Stimulated activated CD8-positive, alpha-beta memory T cell treated with anti-CD3 and anti-CD28 coated beads, Interleukin-15, amount 100 ng/mL, for 24 hours (primary cell): ENCODE measurements around the gene UBE3A.
"Not testable (repeated sequence)": the region's sequence is repeated elsewhere in the genome, so short reads cannot be mapped to it uniquely, and the experiment has no call there.

Experiments used
- DNase-seq: peaks from one replicate; pipeline ENCODE4 v3.0.0-alpha.2; 2020; ENCODE audit warnings: low read depth

UBE3A gene

DNA sequence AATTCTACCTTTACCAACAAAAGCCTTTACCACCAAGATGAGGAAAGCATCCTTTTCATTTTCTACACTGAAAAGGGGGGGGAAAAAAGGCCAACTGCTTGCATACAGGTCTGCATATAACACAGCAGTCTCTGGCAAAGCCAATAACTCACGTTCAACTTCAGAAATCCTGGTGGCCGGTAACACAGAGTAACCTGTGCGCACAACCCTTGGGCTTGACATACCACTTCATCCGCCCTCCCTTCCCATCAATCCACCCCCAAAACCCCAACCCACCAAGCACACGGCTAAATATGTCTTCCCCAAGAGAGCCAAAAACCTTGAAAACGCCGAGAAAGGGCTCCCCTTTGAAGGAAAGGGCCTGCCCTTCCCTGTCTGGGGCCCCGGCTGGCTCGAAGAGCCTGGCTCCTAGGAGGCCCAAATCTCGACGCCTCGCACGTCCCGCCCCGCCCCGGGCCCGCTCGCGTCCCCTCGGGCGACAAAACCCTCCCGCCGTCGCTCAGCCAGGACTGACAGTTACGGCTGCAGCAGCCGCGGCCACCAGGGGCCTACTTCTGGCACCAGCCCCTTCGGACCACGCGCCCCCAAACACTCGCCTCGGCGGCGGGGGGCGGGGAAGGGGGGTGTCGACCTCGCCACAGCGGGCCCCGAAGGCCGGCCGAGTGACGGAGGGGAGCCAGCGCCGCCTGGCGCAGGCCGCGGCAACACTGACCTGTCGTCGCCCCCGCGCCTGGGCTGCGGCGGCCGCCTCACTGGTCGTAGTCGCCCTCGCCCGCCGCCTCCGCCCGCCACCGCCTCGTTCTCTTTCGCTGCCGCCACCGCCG lies 835 bp downstream of the UBE3A start:
- DNase-seq, result peak; percentile 21

DNA sequence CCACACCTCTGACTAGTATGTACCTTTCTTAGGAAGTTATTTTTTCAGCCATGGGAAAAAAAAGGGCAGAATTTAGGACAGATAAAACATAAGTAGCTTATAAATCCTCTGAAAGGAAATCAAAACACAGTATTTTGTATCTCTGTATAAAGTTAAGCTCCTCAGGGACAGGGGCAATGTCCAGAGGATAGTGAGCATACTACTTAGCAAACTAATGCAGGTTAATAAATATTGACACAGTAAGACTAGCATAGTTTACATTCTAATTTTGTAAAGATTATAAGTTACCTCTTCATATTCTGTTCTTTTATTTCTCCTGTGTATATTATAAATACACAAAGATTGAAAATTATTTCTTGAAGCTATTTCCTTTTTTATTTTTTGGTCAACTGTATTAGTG lies 2.1 kb downstream of the UBE3A start:
- DNase-seq, result no peak

DNA sequence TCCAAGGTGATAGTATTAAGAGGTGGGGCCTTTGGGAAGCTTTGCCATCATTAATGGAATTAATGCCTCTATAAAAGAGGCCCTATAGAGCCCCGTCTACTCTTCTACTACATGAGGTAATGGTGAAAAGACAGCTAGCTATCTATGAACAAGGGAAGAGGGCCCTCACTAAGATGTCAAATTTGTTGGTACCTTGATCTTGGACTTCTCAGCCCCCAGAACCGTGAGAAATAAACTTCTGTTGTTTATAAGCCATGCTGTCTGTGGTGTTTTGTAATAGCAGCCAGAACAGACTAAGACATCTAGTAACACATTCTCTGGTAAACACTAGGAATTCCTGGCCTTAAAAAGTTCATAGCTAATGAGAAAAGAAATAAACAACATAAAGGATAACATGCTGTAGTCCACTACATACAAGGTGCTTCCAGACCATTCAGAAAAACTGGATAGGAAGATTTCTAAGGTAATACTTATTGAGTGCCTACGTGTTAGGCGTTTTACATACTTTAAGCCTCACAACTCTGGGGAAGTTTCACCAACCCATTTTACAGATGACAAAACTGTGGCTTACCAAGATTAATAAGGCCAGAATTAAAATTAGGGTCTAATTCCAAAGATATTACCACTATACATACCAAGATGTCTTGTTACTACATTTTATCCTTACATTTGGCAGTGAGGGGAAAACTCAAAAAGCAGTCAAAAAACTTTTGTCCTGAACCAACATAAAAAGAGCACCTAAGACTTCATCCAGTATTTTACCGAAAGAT lies 3.2 kb downstream of the UBE3A start:
- no peak for DNase-seq

DNA sequence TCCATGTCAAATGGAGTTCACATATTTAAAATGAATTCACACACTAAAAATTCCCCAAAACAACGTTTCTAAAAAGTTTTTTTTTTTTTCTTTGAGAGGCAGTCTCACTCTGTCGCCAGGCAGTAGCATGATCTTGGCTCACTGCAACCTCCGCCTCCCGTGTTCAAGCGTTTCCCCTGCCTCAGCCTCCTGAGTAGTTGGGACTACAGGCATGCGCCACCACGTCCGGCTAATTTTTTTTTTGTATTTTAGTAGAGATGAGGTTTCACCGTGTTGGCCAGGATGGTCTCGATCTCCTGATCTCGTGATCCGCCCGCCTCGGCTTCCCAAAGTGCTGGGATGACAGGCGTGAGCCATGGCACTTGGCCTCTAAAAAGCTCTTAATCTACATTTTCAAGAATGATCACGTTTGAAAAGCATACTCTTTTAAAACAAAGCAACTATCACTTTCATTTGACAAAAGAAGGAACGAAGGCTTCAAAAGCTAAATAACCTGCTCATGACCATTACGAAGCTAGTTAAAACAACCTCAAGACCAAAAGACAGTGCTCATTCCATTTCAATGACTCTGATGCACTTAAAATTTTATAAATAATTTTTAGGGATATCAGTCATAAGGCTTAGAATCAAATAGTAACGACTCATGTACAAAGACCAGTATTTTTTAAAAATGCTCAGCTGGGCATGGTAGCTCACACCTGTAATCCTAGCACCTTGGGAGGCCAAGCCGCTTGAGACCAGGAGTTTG lies 5.5 kb downstream of the UBE3A start:
- DNase-seq, result no peak

DNA sequence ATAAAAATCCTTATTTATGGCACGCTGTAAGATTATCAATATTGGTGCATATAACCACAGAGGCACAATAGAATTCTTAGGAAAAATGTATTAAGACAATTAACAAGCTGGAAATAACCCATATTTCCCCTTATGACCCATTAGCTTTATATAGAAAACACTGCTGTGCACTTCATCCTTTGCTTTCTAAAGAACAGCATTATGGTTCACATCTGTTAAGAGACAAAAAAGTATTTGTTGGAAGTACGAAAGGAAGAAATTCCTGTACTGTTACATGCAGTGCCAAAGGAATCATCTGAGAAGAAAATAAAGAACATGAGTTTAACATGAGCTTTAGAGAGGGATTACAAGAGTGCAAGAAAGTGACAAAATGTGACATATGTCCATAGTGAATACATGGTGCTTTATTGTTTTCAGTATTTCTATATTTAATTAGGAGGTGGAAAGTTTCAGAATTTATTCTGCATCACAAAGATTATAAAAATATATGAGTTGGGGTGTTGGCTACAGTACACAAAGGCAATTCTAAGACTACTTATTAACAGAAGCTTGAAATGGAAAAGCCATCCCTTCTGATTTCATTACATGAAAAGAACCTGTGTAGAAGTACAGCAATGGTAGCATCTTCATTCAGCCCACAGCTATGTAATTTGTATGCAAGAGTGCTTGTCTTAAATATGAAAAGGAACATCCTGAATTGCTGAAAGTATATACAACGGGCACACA lies 6.8 kb downstream of the UBE3A start:
- DNase-seq, result no peak

DNA sequence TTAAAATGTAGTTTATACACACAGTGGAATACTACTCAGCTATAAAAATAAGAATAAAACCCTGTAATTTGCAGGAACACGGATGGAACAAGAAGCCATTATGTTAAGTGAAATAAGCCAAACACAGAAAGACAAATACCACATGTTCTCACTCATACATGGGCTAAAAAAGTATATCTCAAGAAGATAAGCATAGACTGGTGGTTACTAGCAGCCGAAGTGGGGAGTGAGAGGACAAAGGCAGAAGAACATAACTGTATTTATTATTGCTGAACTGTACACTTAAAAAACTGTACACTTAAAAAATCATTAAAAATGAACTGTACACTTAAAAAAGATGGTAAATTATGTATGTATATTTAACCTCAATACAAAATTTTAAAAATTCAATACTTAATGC lies 11.0 kb downstream of the UBE3A start:
- DNase-seq, result no peak

DNA sequence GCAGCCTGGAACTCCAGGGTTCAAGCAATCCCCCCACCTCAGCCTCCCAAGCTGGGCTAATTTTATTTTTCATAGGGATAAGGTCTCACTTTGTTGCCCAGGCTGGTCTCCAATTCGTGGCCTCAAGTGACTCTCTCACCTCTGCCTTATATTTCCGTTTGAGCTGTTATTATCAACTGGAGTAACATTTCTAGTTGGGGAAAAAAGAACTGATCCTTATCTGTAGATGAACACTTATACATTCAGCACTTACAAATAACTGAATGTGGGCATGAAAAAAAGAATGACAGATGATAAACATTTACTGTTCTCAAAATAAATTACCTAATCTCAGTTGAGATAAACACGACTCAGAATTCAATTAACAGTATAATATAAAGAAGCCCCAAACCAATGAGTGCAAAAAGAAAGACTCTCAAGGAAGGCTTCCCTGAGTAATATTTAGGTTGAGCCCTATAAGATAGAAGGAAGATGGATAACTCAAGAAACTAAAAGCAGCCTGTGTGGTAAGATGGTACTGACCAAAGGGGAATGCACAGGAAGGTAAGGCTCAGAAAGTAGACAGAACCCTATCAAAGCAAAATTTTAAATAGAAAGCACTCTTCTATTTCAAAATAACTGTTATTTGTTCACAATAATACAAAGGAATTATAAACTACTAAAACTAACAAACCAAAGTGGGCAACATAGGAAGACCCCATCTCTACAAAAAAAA lies 11.8 kb downstream of the UBE3A start:
- no peak for DNase-seq

DNA sequence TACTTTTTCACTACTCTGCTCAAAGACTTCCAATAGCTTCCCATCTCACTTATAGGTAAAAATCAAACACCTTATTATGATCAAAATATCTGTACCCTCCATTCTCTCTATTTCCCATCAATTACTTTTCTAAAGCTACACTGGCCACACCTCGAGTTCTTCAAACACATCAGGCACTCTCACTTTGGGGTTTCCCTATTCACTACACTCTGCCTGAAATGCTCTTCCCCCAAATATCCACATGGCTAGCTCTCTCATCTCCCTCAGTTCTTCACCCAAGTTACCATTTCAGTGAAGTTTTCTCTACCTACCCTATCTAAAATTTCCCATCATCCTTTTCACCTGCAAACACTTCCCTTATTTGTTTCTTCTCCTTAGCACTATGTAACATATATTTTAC lies 14.8 kb downstream of the UBE3A start:
- no peak for DNase-seq

DNA sequence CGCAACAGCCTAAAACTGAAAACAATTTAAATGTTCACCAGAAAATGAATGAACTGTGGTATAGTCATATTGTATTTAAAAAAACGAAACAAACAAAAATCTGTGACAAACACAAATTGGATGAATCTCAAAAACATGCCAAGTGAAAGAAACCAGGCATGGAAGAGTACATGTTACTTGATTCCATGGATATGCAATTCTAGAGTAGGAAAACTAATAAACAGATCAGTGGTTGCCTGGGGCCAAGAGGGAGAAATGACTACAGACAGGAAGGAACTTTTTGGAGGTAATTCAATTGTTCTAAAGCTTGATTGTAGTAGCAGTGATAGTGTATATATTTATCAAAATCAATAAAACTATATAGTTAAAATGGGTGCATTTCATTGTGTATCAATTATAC lies 16.8 kb downstream of the UBE3A start:
- no peak for DNase-seq

DNA sequence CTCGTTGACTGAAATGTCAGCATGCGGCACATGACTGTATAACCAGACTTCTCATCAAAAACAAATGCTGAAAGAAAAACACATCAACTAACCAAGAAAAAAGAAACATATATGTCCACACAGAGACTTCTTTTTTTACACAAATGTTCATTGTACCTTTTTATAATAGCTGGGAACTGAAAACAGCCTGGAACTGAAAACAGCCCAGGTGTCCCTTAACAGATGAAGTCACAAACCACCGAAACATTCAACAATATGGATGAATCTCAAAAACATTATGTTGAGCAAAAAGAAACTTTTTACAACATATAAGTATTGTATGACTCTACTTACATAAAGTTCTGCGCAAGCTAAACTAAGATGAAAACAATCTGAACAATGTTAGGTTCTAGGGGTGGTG lies 20.6 kb downstream of the UBE3A start:
- DNase-seq, result no peak

DNA sequence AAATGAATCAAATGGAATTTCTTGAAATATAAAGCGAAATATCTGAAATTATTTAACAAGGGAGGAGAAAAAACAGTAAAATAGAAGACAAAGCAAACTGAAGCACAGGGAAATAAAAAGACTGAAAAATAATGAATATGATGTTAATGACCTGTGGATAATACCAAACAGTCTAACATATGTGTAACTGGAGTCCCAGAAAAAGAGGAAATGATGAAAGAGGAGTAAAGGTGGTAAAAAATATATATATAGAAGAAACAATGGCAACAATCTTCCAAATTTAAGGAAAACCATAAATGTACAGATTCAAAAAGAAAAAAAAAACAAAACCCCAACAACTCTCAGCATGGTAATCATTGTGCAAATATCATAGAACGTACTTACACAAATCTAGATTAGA lies 21.2 kb downstream of the UBE3A start:
- no peak for DNase-seq

DNA sequence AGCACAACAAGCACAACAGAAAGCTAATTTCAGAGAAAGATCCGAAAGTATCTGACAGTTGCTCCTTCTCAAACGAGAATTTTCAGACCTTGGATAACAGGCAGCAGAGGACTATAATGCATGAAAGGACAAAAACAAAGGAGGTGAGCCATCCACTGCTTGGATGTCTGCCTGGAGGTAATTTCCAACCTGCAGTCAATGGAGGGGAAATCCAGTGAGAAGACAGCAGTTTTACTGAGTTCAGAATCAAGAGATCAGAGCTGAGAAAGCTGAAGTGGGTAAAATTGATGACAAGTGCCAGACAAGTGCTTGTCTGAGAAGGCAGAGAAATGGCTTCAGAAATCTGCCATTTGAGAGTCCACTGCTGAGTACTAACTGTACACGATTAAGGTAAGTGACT lies 22.1 kb downstream of the UBE3A start:
- no peak for DNase-seq

DNA sequence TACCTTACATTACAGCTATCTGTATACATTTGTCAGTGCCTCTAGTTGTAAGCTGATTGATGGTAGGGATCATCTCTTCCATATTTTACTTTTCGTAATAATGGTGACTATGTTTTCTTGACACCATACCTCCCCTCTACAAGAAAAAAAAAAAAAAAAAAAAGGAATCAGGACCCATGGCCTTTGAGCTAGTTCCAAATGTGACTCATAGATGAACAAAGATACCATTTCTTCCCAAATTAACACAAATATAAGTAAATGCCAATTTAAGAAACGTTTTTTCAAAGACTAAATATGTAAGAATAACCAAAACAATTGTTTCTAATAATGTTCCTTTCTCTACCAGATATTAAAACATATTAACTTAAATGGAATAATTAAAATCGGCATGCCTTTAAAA lies 23.1 kb downstream of the UBE3A start:
- DNase-seq, result no peak

DNA sequence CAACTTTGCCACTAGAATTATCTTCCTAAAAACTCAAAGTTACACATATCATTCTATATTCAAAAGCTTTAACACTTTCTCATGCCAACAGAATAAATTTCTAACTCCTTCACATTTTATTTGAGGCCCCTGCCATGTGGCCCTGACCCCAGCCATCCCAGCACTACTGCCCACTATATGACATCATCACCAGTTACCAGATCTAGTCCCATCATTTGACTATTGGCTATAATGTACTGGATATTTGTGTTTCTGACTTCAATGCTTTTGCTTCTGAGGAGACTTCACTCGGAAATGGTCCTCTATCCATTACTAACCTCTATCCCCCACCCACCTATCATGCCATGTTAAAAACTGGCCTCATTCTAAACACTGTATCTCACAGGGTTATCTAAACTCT lies 23.6 kb downstream of the UBE3A start:
- DNase-seq, result no peak

DNA sequence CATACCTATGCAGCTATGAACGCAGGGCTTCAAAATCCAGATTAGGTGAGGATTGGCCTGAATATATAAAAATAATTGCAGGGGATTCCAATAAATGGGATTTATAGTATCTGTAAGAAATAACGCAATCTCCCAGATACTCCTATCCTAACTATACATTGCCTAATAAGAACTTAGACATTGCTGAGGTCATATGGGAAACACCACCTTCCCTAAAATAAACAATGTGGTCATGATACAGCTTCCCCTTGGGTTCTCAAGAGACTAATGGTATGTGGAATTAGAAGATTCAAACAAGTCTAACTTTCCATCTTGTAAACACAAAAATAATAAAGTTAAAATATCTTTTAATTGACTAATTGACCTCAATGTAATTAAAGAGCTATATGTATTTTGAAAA lies 28.2 kb downstream of the UBE3A start:
- no peak for DNase-seq

DNA sequence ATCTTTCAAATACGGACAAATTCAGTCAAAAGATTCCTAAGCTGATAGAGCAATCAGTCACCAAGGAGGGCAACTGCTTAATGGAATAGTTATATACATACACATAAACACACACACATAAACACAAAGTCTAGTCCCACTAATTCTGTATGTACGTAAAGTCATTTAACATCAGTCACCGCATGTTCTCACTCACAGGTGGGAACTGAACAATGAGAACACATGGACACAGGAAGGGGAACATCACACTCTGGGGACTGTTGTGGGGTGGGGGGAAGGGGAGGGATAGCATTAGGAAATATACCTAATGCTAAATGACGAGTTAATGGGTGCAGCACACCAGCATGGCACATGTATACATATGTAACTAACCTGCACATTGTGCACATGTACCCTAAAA lies 29.1 kb downstream of the UBE3A start:
- not testable (repeated sequence) for DNase-seq

DNA sequence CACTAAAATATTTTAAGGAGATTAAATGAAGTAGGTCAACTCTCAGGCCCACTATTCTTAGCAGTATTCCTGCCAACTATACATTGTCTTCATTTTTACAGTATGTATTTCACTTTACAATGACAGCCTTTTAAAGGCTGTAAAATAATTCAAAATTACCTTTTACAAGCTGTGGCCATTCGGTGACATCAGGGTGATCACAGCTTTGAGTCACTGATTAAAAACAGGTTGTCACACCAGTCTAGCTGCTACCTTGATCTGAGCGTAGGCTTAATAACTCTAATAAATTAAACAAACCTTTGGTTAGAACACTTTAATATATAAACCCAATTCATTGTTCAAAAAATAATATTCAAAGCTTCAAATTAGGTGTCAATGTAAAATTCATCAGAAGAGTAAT lies 29.9 kb downstream of the UBE3A start:
- DNase-seq, result no peak

DNA sequence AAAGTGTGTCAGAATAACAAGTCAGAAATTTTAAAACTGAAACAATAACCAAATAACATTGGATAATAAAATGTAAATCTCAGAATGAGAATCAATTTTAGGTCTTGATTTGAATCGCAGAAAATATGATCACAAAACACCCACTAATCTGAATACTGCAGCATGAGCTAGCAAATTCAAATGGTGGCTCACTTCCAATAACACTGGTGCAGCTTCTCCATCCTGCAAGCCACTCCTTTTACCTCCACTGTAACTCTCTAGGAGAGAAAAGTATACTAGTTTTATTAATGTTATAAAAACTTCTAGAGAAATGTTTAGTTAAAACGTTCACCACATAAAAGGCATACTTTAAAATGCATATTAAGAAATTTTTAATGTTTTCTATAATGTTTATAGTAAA lies 30.4 kb downstream of the UBE3A start:
- DNase-seq, result no peak

DNA sequence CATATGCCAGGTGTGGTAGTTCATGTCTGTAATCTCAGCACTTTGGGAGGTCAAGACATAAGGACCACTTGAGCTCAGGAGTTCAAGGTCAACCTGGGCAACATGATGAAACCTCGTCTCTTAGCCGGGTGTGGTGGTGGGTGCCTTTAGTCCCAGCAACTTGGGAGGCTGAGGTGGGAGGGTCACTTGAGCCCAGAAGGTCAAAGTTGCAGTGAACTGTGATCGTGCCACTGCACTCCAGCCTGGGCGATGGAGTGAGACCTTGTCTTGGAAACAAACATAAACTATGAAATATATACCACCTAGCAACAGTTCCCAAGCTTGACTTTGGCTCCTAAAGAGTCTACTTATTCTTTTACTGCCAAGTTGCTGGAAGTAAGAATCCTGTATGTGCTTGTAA lies 30.9 kb downstream of the UBE3A start:
- DNase-seq, result no peak

DNA sequence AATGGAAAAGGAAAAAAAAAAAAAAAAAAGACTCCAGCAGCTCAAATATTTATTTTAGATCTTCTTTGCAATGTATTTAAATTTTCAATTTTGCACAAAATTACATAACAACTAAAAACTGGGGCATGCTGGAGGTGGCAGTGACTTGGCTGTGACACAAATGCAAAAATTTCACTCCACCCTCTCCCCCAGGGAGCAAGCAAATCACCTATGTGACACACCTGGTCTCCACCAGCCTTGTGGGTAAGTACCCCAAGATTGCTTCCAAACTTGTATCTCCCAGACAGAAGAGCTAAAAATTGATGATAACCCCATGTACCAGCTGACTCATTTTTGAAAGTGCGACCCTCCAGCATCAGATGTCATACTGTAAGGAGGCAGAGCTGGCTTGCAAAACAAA lies 32.0 kb downstream of the UBE3A start:
- DNase-seq, result no peak

DNA sequence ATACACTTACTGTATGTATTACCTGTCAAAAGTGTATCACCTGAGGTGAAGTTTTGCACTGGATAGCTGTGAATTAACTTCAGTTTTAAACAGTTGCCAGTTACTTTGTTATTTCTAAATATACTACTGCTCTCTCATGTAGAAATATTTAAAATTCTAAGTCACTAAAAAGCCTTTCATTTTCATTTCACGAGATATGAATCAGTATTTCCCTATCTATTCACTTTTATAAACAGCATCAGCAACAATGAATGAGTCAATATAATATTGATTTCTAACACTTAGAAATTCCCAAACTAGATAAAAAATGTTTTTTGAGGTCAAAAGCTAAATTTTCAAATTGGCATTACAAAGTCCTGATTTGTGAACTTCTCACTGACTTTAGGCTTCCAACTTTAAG lies 32.6 kb downstream of the UBE3A start:
- DNase-seq, result no peak

DNA sequence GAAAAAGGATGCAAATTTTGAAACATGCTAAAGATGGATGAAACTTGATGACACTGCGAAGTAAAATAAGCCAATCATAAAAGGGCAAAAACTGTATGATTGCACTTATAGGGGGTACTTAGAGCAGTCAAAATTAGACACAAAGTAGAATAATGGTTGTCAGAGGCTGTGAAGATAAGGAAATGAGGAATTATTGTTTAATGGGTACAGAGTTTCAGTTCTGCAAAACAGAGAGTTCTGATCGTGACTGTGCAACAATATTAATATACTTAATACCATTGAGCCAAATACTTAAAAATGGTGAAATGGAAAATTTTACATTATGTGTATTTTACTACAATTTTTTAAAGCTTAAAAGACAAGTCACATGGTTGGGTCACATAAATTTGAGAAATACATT lies 35.1 kb downstream of the UBE3A start:
- no peak for DNase-seq
